Measurements from ENCODE around the gene GLIS1.

GRCh38 chr1:53593758-53594380 is 145.1 kb downstream of the GLIS1 start:
- no peak for TF ChIP-seq CTCF (IDR thresholded peaks at IDR 0.05)
- no peak for TF ChIP-seq POLR2A (IDR thresholded peaks at IDR 0.05)

All from vagina (tissue), 2 donors.